22Rv1 (cell line): ENCODE measurements around the gene SLC17A3.

Source experiments
- CTCF ChIP-seq: fragments of 450-650 bp; IDR thresholded peaks from 2 replicates; pipeline ENCODE4 v1.5.1; 2017; ENCODE audit warnings: mild to moderate bottlenecking
- ZFX ChIP-seq: fragments of 450-650 bp; IDR thresholded peaks from 2 replicates; pipeline ENCODE4 v1.6.1; 2017; ENCODE audit warnings: antibody characterized with exemption, borderline replicate concordance

- TF ChIP-seq CTCF (no peak), ZFX (no peak)
Measured at GRCh38 chr6:25880601-25881000, 6.6 kb upstream of the SLC17A3 start.
